Small intestine (tissue), 7 donors: ENCODE data around the gene MCRIP1. TPM values are rescaled to one million over a fixed set of nuclear protein-coding genes. Genes with fewer than 3 reads are reported as not detected.

Source experiments
- DNase-seq, 2 donors: peaks; one replicate each; pipeline versions ENCODE4 v3.0.0 to v3.0.0-alpha.2; 2013
- FAIRE-seq: peaks from 2 replicates; lab custom pipeline; 2012; peaks lifted over from hg19 to GRCh38; lab: Jason Lieb, UNC
- H3K27ac ChIP-seq, 3 donors: one replicate each; pipeline ENCODE4 v1.5.1; 2013; ENCODE audit warnings: low read length in 2 of 3, mild to moderate bottlenecking in 2 of 3, control low read depth in 1 of 3, inconsistent platforms in 1 of 3, low read depth in 1 of 3, moderate library complexity in 1 of 3
- H3K27me3 ChIP-seq, 3 donors: one replicate each; pipeline ENCODE4 v1.6.1; 2013; ENCODE audit warnings: low read length in 3 of 3, inconsistent platforms in 1 of 3; ENCODE audit not compliant: control insufficient read depth in 3 of 3, insufficient read depth in 3 of 3
- H3K36me3 ChIP-seq, 3 donors: one replicate each; pipeline ENCODE4 v1.6.1; 2013; ENCODE audit warnings: low read length in 3 of 3, inconsistent platforms in 1 of 3, low read depth in 1 of 3, mild to moderate bottlenecking in 1 of 3, moderate library complexity in 1 of 3; ENCODE audit not compliant: control insufficient read depth in 3 of 3, insufficient read depth in 2 of 3
- H3K4me1 ChIP-seq, 3 donors: one replicate each; pipeline ENCODE4 v1.6.1; 2013; ENCODE audit warnings: low read length in 2 of 3, inconsistent platforms in 1 of 3, low read depth in 1 of 3, mild to moderate bottlenecking in 1 of 3, moderate library complexity in 1 of 3; ENCODE audit not compliant: control insufficient read depth in 3 of 3, insufficient read depth in 2 of 3
- H3K4me3 ChIP-seq, 3 donors: one replicate each; pipeline ENCODE4 v1.5.1; 2013; ENCODE audit warnings: low read length in 3 of 3, control low read depth in 1 of 3, inconsistent platforms in 1 of 3, low read depth in 1 of 3, mild to moderate bottlenecking in 1 of 3, moderate library complexity in 1 of 3
- H3K9me3 ChIP-seq, 2 donors: one replicate each; pipeline ENCODE4 v1.6.1; 2013; ENCODE audit warnings: low read depth in 1 of 2, low read length in 1 of 2; ENCODE audit not compliant: control insufficient read depth in 2 of 2, insufficient read depth in 1 of 2
- WGBS, 3 donors: extraction: QIAGEN DNeasy Blood & Tissue Kit; methylation state at CpG; one replicate each; pipeline ENCODE4 v1.1.7; 2013; 5-methylcytosine and 5-hydroxymethylcytosine counted together
- polyA plus RNA-seq, 4 donors: library from polyadenylated mRNA; stranded (reverse) in 3 of 4; unstranded in 1 of 4; fragments of 200-250 nt in 3 of 4; fragments of 120-200 nt in 1 of 4; gene quantifications; one replicate each; pipeline versions ENCODE4 v1.2.1 to v1.2.3, GENCODE V29; 2013
- donor health status: healthy with polysubstance abuse.
- donor health status: control.
- donor health status: control.
- donor health status: Bipolar disorder and iron deficiency.
- donor health status: healthy.

The MCRIP1 gene
- polyA plus RNA-seq, 4 donors, result 19.5 to 87.6 (median 48.5) TPM

DNA sequence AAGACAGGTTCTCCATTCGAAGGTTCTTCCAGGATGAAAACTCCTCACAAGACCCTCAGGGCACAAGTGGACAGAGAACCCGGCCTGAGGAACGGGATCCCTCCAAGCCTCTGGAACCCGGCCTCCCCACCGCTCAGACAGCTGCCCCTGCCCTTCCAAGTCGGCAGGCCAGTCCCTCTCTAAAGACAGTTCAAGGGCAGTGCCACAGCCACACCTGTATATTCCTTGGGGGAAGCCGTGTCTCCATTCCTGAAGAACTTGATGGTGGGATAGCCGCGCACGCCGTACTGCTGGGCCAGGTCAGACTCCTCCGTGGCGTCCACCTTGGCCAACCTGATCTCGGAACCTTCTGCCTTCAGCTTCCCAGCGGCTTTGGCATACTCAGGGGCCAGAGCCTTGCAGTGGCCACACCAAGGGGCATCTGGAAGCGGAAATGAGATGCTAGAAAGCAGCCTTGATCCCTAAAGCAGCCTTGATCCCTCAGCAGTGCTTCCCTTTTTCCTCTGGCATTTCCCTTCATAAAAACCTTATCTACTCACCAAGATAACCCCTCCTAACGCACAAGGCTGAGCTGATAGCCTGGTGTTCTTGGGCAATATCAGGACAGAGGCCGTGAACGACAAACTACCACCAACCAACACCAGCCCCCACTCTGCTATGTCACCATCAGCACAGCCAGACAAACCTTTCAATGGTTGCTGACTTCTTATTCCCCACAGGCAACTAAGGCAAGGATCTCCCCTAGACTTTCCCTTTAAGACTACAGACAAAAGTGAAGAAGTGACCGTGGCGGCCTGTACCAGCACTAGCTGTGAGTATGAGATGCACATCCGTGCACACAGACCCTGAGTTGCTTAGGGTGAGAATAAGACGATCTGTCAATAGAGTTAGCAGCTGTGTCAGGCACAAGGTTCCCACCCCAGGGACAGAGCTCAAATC, 26.1 kb upstream of the MCRIP1 start:
- FAIRE-seq (no peak), DNase-seq (peak; percentile 70 to 80)
- WGBS, 3 donors, result 16 to 45% (median 24%) methylated on average over 23 of the region's 23 CpGs
- Histone ChIP-seq H3K4me1 (peaks cover 4 to 27% (median 7%) of the 10 kb centered on the region in 3 donors), H3K4me3 (peak overlapping the region; percentile 82 to 96 (median 87)), H3K9me3 (no peaks in the 10 kb centered on the region), H3K36me3 (peaks cover 0 to 70% (median 10%) of the 10 kb centered on the region in 3 donors), H3K27ac (peak overlapping the region; percentile 82 to 93 (median 87)), H3K27me3 (no peaks in the 10 kb centered on the region)

DNA sequence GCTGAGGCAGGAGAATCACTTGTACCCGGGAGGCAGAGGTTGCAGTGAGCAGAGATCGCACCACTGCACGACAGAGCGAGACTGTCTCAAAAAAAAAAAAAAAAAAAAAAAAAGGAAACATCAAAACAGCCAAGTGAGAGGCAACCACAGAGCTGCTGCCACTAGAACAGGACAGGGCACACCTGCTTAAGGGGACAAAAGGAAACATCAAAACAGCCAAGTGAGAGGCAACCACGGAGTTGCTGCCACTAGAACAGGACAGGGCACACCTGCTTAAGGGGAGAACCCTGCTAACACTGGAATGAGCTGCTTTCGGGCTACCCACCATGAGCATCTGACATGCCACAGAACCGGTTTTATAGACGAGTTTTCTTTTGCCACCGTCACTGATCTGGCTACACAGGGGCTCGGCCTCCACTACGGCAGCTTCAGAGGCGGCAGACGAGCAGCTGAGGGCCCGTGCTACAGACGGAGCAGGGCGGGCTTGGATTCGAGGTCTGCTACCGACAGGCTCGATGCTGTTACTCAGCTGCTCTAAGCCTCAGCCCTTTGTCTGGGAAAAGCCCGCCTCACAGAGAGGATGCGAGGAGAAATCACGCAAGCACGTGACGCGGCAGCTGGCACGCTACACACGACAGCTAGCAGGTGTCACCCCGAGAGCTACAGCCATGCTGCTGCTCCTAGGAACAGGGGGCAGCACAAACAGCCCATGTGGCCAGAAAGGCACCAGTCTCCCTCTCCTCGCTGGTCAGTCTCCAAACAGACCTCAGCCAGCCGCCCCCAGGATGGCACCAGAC, 25.3 kb upstream of the MCRIP1 start:
- peaks cover 6 to 71% (median 19%) of the 10 kb centered on the region in 3 donors for H3K36me3 ChIP-seq
- WGBS, 3 donors, result 42 to 80% (median 42%) methylated on average over 29 to 30 of the region's 30 CpGs
- H3K27ac ChIP-seq, result peak overlapping the region in 1 of 3 donors; percentile 93
- no peak for FAIRE-seq
- peak in 1 of 2 donors; percentile 42 for DNase-seq
- peak overlapping the region in 2 of 3 donors; percentile 82 to 96 for H3K4me3 ChIP-seq
- H3K4me1 ChIP-seq, result peaks cover 2 to 21% (median 4%) of the 10 kb centered on the region in 3 donors
- H3K9me3 ChIP-seq, result no peaks in the 10 kb centered on the region
- H3K27me3 ChIP-seq, result no peaks in the 10 kb centered on the region

DNA sequence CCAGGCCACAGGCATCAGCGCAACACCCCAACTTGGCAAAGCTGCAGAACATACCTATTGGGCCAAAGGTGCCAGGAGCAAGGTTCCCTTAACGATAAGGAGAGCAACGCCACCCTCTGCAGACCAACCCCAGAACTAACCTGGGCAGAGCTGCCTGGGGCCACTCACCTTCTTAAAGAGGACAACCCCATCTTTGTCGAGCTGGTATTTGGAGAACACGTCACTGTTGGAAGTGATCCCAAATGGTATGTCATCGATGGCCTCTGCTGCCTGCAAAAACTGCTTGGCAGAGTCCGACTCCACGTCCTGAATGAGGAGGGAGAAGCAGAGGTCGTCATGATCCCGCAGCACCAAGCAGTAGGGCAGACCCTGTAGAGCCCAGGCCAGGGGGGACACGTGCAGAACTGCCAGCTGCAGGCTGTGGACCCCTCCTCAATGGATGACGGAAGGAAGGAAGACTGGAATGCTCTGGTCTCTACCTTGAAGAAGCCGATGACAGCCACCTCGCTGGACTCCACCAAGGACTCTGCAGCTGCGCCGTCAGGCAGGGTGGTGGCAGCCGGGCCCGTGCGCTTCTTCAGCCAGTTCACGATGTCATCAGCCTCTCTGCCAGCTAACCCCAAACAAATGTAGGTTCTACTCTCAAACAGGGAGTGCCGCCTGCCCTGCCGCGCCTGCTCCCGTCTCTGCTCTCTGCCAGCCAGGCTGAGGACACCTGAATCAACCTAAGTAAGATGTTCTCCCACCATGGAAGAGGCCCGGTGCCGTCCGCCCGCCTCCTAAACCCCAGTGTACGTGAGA, 22.1 kb upstream of the MCRIP1 start:
- peak overlapping the region in 2 of 3 donors; percentile 32 to 56 for H3K27ac ChIP-seq
- WGBS, 3 donors, result 33 to 70% (median 41%) methylated on average over 29 of the region's 29 CpGs
- no peak overlapping the region for H3K4me3 ChIP-seq
- H3K27me3 ChIP-seq, result no peaks in the 10 kb centered on the region
- DNase-seq (peak in 1 of 2 donors; percentile 92), FAIRE-seq (no peak)
- peaks cover 23 to 94% (median 34%) of the 10 kb centered on the region in 3 donors for H3K36me3 ChIP-seq
- no peaks in the 10 kb centered on the region for H3K9me3 ChIP-seq
- peaks cover 0 to 10% (median 4%) of the 10 kb centered on the region in 3 donors for H3K4me1 ChIP-seq

DNA sequence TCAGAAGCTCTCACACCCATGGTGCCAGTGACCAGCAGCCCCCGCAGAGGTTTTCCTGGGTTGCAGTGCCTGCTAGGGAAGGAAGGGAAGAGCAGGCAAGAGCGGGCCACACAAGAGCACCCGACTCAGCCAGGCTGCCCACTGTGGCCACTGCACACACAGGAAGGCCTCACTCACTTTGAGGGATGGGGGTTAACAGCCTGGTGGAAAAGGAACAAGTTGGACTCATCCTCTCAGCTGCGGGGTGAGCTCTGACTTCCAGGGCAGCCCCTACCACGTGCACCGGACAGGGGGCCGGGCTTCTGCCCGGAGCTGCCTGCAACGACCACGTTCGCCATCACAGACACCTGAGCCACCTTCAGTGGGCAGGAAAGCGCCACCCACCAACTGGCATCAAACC, 19.1 kb upstream of the MCRIP1 start:
- H3K36me3 ChIP-seq, result peaks cover 28 to 98% (median 35%) of the 10 kb centered on the region in 3 donors
- H3K9me3 ChIP-seq, result no peaks in the 10 kb centered on the region
- no peaks in the 10 kb centered on the region for H3K4me1 ChIP-seq
- FAIRE-seq (no peak), DNase-seq (no peak)
- H3K27ac ChIP-seq, result no peak overlapping the region
- 93 to 94% (median 93%) methylated on average over 12 of the region's 12 CpGs for WGBS, 3 donors
- no peak overlapping the region for H3K4me3 ChIP-seq
- no peaks in the 10 kb centered on the region for H3K27me3 ChIP-seq

DNA sequence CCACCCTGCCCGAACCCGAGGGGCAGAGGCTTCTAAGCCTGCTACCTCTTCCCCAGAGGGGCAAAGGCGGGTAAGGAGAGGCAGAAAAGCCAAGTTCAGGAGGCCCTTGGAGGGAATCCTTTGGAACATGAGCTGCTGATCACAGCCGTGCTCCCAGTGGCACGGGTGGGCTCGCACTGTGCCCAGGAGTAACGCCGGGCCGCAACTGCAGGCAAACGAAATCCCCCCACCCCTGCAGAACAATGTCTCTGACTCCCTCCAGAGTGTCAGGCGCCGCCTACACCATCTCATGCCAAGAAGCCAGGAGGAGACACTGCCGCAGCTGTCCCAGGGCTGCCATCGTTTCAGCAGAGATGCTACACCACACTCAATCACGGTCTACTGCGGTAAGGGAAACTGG, 18.3 kb upstream of the MCRIP1 start:
- WGBS, 3 donors, result 93 to 96% (median 95%) methylated on average over 16 of the region's 16 CpGs
- FAIRE-seq, result no peak

DNA sequence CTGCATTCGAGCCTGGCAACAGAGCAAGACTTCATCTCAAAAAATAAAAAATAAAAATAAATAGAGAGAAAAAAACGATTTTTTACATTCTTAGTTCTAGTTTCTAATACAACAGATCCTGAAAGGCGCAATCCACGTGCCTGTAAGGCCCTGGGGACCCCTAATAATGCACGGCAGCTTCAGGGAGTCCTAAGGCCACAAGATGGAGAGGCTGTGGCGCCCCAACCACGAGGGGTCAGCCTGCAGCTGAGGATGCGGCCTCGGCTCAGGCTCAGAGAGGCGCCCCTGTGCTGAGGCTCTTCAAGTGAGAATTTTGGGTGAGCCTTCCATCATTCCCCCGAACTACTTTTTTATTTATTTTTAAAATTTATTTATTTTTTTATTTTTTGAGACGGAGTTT, 16.4 kb upstream of the MCRIP1 start:
- no peaks in the 10 kb centered on the region for H3K27me3 ChIP-seq
- no peak overlapping the region for H3K4me3 ChIP-seq
- no peak overlapping the region for H3K27ac ChIP-seq
- peaks cover 47 to 98% (median 58%) of the 10 kb centered on the region in 3 donors for H3K36me3 ChIP-seq
- no peaks in the 10 kb centered on the region for H3K9me3 ChIP-seq
- 94 to 95% (median 94%) methylated on average over 12 of the region's 12 CpGs for WGBS, 3 donors
- FAIRE-seq, result no peak
- H3K4me1 ChIP-seq, result no peaks in the 10 kb centered on the region
- no peak for DNase-seq

More for the DNA sequence above, 18.3 kb upstream of the MCRIP1 start:
- Histone ChIP-seq H3K9me3 (no peaks in the 10 kb centered on the region), H3K4me1 (no peaks in the 10 kb centered on the region), H3K27ac (no peak overlapping the region), H3K36me3 (peaks cover 31 to 98% (median 42%) of the 10 kb centered on the region in 3 donors), H3K4me3 (no peak overlapping the region), H3K27me3 (no peaks in the 10 kb centered on the region)
- DNase-seq, result no peak

DNA sequence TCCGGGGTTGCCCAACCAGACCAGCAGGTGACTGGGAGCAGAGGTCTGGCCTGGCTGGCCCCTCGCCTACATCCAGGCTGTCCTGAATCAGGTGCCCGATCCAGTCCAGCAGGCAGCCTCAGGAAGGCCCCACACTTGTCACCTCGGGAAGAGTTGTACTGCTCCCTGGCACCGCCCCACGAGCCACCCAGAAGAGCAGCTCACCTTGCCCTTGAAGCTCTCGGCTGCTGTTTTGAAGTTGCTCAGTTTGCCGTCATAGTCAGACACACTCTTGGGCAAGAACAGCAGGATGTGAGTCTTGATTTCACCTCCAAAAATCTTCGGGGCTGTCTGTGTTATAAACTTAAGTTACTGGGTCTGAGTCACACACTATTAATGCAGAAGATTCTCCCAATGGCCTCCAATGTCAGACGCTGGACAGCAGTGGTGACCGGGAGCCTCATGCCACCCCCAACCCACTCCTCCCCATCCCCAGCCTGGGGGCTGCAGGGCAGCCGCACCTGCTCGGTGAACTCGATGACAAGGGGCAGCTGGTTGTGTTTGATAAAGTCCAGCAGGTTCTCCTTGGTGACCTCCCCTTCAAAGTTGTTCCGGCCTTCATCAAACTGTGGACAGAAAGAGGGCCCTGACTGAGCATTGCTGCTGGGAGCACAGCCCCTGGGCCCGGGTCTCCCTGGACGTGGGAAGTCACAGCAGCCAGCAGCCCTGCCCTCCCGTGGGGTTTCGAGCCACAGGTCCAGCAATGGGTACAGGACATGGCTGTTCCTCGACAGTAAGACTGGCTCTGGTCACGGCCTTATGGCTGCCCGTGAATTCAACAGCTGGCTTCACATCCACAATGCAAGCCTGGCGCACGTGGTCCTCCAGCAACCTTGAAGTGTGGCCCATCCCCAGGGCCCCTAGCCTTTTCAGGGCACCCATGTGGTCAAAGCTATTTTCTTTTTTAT, 13.9 kb upstream of the MCRIP1 start:
- Histone ChIP-seq H3K4me1 (no peaks in the 10 kb centered on the region), H3K27ac (no peak overlapping the region), H3K9me3 (no peaks in the 10 kb centered on the region), H3K36me3 (peaks cover 31 to 98% (median 57%) of the 10 kb centered on the region in 3 donors), H3K4me3 (no peak overlapping the region), H3K27me3 (no peaks in the 10 kb centered on the region)
- FAIRE-seq (no peak), DNase-seq (no peak)
- WGBS, 3 donors, result 85 to 93% (median 85%) methylated on average over 24 of the region's 24 CpGs
